Heart right ventricle (tissue), 16 donors: ENCODE results near the gene SHROOM4. TPM values are rescaled to one million over a fixed set of nuclear protein-coding genes. Genes with fewer than 3 reads are reported as not detected.
A peak's percentile ranks its signal among the peaks of the same experiment; 100 is the strongest.

ENCODE experiments used
- ATAC-seq, 8 donors: fragments of 200-7000 bp; cut with Tn5 transposase; one replicate each; pipeline ENCODE4 v1.9.1; 2020; ENCODE audit warnings: mild to moderate bottlenecking in 8 of 8, moderate library complexity in 8 of 8, moderate number of reproducible peaks in 1 of 8
- DNase-seq, 2 donors: peaks; one replicate each; pipeline ENCODE4 v3.0.0-alpha.2; 2020
- H3K27ac ChIP-seq, 10 donors: fragments of 200-600 bp; sonication (generic) in 2 of 10; one replicate each; pipeline versions ENCODE4 v1.5.0 to v1.8.0; 2020 to 2022; ENCODE audit warnings: mild to moderate bottlenecking in 3 of 10
- H3K27me3 ChIP-seq, 7 donors: fragments of 200-600 bp; one replicate each; pipeline ENCODE4 v1.8.0; 2021 to 2022; ENCODE audit warnings: mild to moderate bottlenecking in 2 of 7
- H3K36me3 ChIP-seq, 9 donors: fragments of 200-600 bp; sonication (generic) in 1 of 9; one replicate each; pipeline versions ENCODE4 v1.5.0 to v1.8.0; 2020 to 2022; ENCODE audit warnings: mild to moderate bottlenecking in 2 of 9
- H3K4me1 ChIP-seq, 9 donors: fragments of 200-600 bp; sonication (generic) in 1 of 9; one replicate each; pipeline versions ENCODE4 v1.5.0 to v1.8.0; 2020 to 2022; ENCODE audit warnings: mild to moderate bottlenecking in 4 of 9
- H3K4me3 ChIP-seq, 10 donors: fragments of 200-600 bp; sonication (generic) in 2 of 10; one replicate each; pipeline versions ENCODE4 v1.5.0 to v1.8.0; 2020 to 2022; ENCODE audit warnings: mild to moderate bottlenecking in 7 of 10, moderate library complexity in 2 of 10
- H3K9me3 ChIP-seq, 11 donors: fragments of 200-600 bp in 10 of 11; sonication (generic) in 2 of 11; one replicate each; pipeline versions ENCODE4 v1.5.0 to v1.8.0; 2013 to 2022; ENCODE audit warnings: mild to moderate bottlenecking in 2 of 11, control low read depth in 1 of 11, moderate library complexity in 1 of 11
- CTCF ChIP-seq, 9 donors: fragments of 200-600 bp; sonication (generic) in 2 of 9; IDR thresholded peaks; one replicate each; pipeline versions ENCODE4 v1.5.0 to v1.8.0; 2021 to 2022; ENCODE audit warnings: antibody characterized with exemption in 9 of 9, mild to moderate bottlenecking in 5 of 9, moderate library complexity in 1 of 9
- WGBS, 2 donors: extraction: QIAGEN DNeasy Blood & Tissue Kit; methylation state at CpG; one replicate each; pipeline ENCODE4 v1.1.7; 2013; ENCODE audit warnings: inconsistent platforms in 1 of 2; 5-methylcytosine and 5-hydroxymethylcytosine counted together
- intact Hi-C, 10 donors: fragments of 100-400 bp; cut with DNase I; formaldehyde crosslinking; loops; one replicate each; pipeline versions ENCODE4 v1.11.1 to v1.14.2; 2022
- polyA plus RNA-seq, 2 donors: library from polyadenylated mRNA; stranded (reverse); fragments of 200-250 nt; gene quantifications; one replicate each; pipeline ENCODE4 v1.2.3, GENCODE V29; 2013
- total RNA-seq, 10 donors: library from RNA; stranded (reverse); fragmentation: NEBNext Ultra II Directional in 3 of 10; extraction: Animal tissue kit (Norgen Biotek cat#: 25700) in 3 of 10; gene quantifications; one replicate each; pipeline versions ENCODE4 v1.2.1 to v1.2.4, GENCODE V29; 2021 to 2023
- donor health status: Arrhythmogenic right ventricular cardiomyopathy.
- donor health status: ischemic (EF 13 %, LVEDD 7.1; RV severe dilation, severe dysfunction).
- donor health status: healthy with polysubstance abuse.
- donor health status: DM: no; HTN: yes; CAD: no.
- donor health status: DM: no; HTN: no; CAD: no.
- donor health status: ischemic (EF 25% LVEDD 6.9; RV normal size, moderate dysfunction).
- donor health status: ischemic (EF 25% LVEDD 5.7; RV mildly dilated, moderate dysfunction).
- donor health status: healthy.
- donor health status: DM: yes; HTN: yes; CAD: no.
- donor health status: Ischemic cardiomyopathy.
- donor health status: ischemic (EF 35%, LVEDD 5.7; RV mildly dilated, moderate dysfunction).
- donor health status: nonischemic (EF 11% LVEDD 7.7; RV severe dilation, severe dysfunction).
- donor health status: DM: yes; HTN: yes; CAD: no.
- donor health status: PGD.
- donor health status: ischemic (EF 29% LVEDD 5.4; RV normal size, mild dysfunction).
- donor health status: nonischemic (EF 23%, LVEDD 6.1; RV moderate dilation, normal function).

Gene SHROOM4
- total and polyA plus RNA-seq, 12 donors: 3.6 to 17.9 (median 11.0) TPM

GRCh38 chrX:50700921-50701320 is 113.1 kb downstream of the SHROOM4 start:
- intact Hi-C loops: no loop called here

GRCh38 chrX:50698944-50699343 is 115.0 kb downstream of the SHROOM4 start:
- Histone ChIP-seq H3K27me3 (peaks cover 0 to 74% (median 0%) of the 10 kb centered on the region in 7 donors), H3K9me3 (no peaks in the 10 kb centered on the region), H3K27ac (no peak overlapping the region), H3K36me3 (peaks cover 0 to 10% (median 0%) of the 10 kb centered on the region in 9 donors), H3K4me1 (peaks cover 0 to 9% (median 0%) of the 10 kb centered on the region in 9 donors), H3K4me3 (no peak overlapping the region)
- 66 to 77% methylated on average over 2 of the region's 2 CpGs for WGBS, 2 donors
- no peak for TF ChIP-seq CTCF (IDR thresholded peaks at IDR 0.05)
- ATAC-seq (no peak), DNase-seq (no peak)
- intact Hi-C loops: loop anchor here in 5 of 10 donors (5.0 to 10.0 kb wide), 5 partner anchors 46 to 716 kb away; no protein-coding TSS in a partner anchor

More at GRCh38 chrX:50700921-50701320, 113.1 kb downstream of the SHROOM4 start:
- WGBS, 2 donors: 57 to 68% methylated on average over 3 of the region's 3 CpGs
- H3K9me3 ChIP-seq: no peaks in the 10 kb centered on the region
- H3K27ac ChIP-seq: no peak overlapping the region
- no peak overlapping the region for H3K4me3 ChIP-seq
- peaks cover 0 to 64% (median 0%) of the 10 kb centered on the region in 7 donors for H3K27me3 ChIP-seq
- no peaks in the 10 kb centered on the region for H3K36me3 ChIP-seq
- H3K4me1 ChIP-seq: peaks cover 0 to 21% (median 5%) of the 10 kb centered on the region in 9 donors
- no peak for ATAC-seq
- no peak for TF ChIP-seq CTCF (IDR thresholded peaks at IDR 0.05)
- DNase-seq: no peak

DNA sequence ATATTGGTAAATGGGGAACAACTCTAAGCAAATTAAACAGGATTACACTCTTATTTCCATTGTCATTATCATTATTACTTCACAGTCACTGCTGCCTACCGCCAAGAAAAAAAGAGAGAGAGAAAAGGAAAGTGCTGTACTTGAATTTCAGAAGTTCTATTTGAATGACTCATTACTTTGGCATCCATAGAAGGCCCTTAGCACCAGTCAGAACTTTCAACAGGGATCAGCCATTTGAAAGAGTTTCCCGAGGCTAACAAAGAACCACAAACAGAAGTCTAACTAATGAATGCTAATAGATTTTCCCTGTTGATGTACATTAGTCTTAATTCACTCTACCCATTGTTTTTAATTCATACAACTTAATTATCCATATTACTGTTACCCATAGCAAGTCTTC is 116.3 kb downstream of the SHROOM4 start:
- TF ChIP-seq CTCF (IDR thresholded peaks at IDR 0.05): no peak
- peak in 4 of 8 donors; percentile 46 to 62 (median 56) for ATAC-seq
- H3K4me1 ChIP-seq: peaks cover 0 to 9% (median 0%) of the 10 kb centered on the region in 9 donors
- H3K9me3 ChIP-seq: no peaks in the 10 kb centered on the region
- H3K27me3 ChIP-seq: peaks cover 0 to 76% (median 0%) of the 10 kb centered on the region in 7 donors
- peaks cover 0 to 10% (median 0%) of the 10 kb centered on the region in 9 donors for H3K36me3 ChIP-seq
- peak overlapping the region in 1 of 10 donors; percentile 5 for H3K27ac ChIP-seq
- no peak overlapping the region for H3K4me3 ChIP-seq
- intact Hi-C loops: loop anchor here in 5 of 10 donors (5.0 to 10.0 kb wide), 5 partner anchors 47 to 717 kb away; no protein-coding TSS in a partner anchor
- no peak for DNase-seq
- 13 to 15% methylated on average over 2 of the region's 2 CpGs for WGBS, 2 donors

- Histone ChIP-seq H3K4me1 (no peaks in the 10 kb centered on the region), H3K4me3 (no peak overlapping the region), H3K36me3 (peaks cover 0 to 10% (median 0%) of the 10 kb centered on the region in 9 donors), H3K9me3 (no peaks in the 10 kb centered on the region), H3K27ac (no peak overlapping the region), H3K27me3 (peaks cover 0 to 59% (median 0%) of the 10 kb centered on the region in 7 donors)
- TF ChIP-seq CTCF (IDR thresholded peaks at IDR 0.05): peak; percentile 21 to 73 (median 63)
- intact Hi-C loops: loop anchor here in 9 of 10 donors (2.0 to 10.0 kb wide), 7 partner anchors 53 to 723 kb away; no protein-coding TSS in a partner anchor
- WGBS, 2 donors: 30 to 32% methylated on average over 5 of the region's 5 CpGs
- ATAC-seq (peak in 6 of 8 donors; percentile 44 to 65 (median 58)), DNase-seq (no peak)
Measured at GRCh38 chrX:50691820-50692219, 122.2 kb downstream of the SHROOM4 start.
